Measurements from ENCODE around the gene JPH3.

JPH3 gene

DNA sequence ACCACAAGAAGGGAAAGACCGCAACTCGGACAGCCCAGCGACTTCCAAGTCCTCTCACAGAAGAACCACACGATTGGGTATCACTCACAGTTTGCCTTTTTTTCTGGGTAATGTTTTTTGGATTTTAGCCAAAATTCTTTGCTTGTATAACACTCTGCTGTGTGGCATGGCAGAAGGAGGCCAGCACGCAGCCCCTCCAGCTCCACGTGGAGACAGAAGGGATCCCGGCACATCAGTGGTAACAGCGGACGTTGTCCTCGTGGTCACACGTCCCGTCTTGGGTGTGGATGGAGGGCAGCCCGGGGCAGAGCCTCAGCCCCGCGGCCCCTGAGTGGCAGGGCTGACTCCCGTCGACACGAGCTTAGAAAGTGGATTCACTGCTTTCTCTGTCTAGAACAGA, 94.4 kb downstream of the JPH3 start:
- H3K4me1 ChIP-seq (ENCODE audit: control insufficient read depth in 5 of 5, insufficient read depth in 5 of 5, low read length in 5 of 5): no peaks in the 10 kb centered on the region
- no peak overlapping the region for H3K27ac ChIP-seq (ENCODE audit: low read depth, low read length)
- no peaks in the 10 kb centered on the region for H3K9me3 ChIP-seq (ENCODE audit: control insufficient read depth in 5 of 5, low read length in 5 of 5)
- no peak overlapping the region for H3K4me3 ChIP-seq (ENCODE audit: low read depth in 1 of 5, low read length in 5 of 5)
- H3K27me3 ChIP-seq (ENCODE audit: control insufficient read depth in 5 of 5, insufficient read depth in 4 of 5, low read length in 5 of 5): peaks cover 0 to 3% (median 2%) of the 10 kb centered on the region in 5 donors
- no peak overlapping the region for H3K9ac ChIP-seq (ENCODE audit: low read length in 5 of 5)
- H3K36me3 ChIP-seq (ENCODE audit: control insufficient read depth in 5 of 5, insufficient read depth in 5 of 5, low read length in 5 of 5): peaks cover 0 to 49% (median 27%) of the 10 kb centered on the region in 5 donors

DNA sequence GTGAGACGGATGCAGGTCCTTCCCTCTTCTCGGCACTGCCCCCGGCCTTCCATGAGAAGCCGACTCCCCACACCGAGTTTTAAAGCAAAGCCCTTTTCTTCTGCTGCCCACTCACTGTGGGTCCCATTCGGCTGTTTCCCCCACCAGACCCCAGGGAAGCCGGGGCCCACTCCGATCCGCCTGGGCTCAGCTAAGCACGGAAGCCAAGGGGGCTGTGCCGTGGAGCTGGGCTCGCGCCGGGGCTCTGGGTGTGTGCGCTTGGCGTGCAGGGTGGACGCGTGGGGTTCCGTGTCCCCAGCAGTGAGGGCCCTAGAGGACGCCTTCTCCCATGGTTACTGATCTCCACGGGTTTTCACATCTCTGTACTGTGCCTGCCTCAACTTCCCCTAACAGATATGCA, 94.9 kb downstream of the JPH3 start:
- Histone ChIP-seq H3K36me3 (ENCODE audit: control insufficient read depth in 5 of 5, insufficient read depth in 5 of 5, low read length in 5 of 5) (peaks cover 0 to 52% (median 31%) of the 10 kb centered on the region in 5 donors), H3K9ac (ENCODE audit: low read length in 5 of 5) (no peak overlapping the region), H3K4me3 (ENCODE audit: low read depth in 1 of 5, low read length in 5 of 5) (no peak overlapping the region), H3K27me3 (ENCODE audit: control insufficient read depth in 5 of 5, insufficient read depth in 4 of 5, low read length in 5 of 5) (peaks cover 0 to 3% (median 0%) of the 10 kb centered on the region in 5 donors), H3K27ac (ENCODE audit: low read depth, low read length) (no peak overlapping the region), H3K9me3 (ENCODE audit: control insufficient read depth in 5 of 5, low read length in 5 of 5) (no peaks in the 10 kb centered on the region), H3K4me1 (ENCODE audit: control insufficient read depth in 5 of 5, insufficient read depth in 5 of 5, low read length in 5 of 5) (no peaks in the 10 kb centered on the region)

DNA sequence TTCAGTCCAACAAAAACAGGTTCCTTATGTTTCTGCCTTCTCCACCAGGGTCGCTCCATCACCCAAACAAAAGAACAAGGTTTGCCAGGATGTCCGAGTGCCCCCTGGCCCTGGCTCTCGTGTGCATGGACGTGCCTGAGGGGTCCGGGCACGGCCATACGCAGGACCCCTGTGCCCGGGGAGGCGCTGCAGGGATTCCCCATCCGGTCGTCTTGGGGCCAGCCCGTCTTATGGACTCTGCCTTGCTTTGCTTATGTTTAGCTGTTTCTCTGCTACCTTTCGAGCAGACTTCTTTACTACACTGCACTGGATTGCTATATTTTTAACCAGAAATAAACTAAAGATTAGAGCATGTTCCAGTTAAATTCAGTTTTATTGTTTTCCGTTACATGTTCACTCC, 95.5 kb downstream of the JPH3 start:
- no peaks in the 10 kb centered on the region for H3K27me3 ChIP-seq (ENCODE audit: control insufficient read depth in 5 of 5, insufficient read depth in 4 of 5, low read length in 5 of 5)
- peaks cover 0 to 4% (median 0%) of the 10 kb centered on the region in 5 donors for H3K4me1 ChIP-seq (ENCODE audit: control insufficient read depth in 5 of 5, insufficient read depth in 5 of 5, low read length in 5 of 5)
- H3K36me3 ChIP-seq (ENCODE audit: control insufficient read depth in 5 of 5, insufficient read depth in 5 of 5, low read length in 5 of 5): peaks cover 0 to 55% (median 31%) of the 10 kb centered on the region in 5 donors
- H3K27ac ChIP-seq (ENCODE audit: low read depth, low read length): no peak overlapping the region
- no peaks in the 10 kb centered on the region for H3K9me3 ChIP-seq (ENCODE audit: control insufficient read depth in 5 of 5, low read length in 5 of 5)
- no peak overlapping the region for H3K4me3 ChIP-seq (ENCODE audit: low read depth in 1 of 5, low read length in 5 of 5)
- no peak overlapping the region for H3K9ac ChIP-seq (ENCODE audit: low read length in 5 of 5)

DNA sequence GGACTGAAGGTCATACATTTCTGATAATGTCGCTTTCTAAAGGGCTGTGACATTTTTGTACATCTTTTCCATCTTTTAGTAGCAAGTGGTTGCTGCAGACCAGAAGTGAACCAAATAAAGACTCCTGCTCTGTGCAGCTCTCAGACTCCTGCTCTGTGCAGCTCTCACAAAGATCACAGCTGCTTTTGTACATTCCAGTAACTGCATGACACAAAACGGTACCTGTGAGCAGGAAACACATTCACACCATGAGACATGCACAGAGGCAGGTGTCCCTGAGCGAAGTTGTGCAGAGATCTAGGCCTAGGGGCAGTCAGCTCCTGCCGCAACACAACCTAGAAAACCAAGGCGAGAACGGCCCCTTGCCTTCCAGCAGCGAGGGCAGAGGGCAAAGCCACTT, 95.9 kb downstream of the JPH3 start:
- Histone ChIP-seq H3K9me3 (ENCODE audit: control insufficient read depth in 5 of 5, low read length in 5 of 5) (no peaks in the 10 kb centered on the region), H3K36me3 (ENCODE audit: control insufficient read depth in 5 of 5, insufficient read depth in 5 of 5, low read length in 5 of 5) (peaks cover 0 to 60% (median 35%) of the 10 kb centered on the region in 5 donors), H3K27me3 (ENCODE audit: control insufficient read depth in 5 of 5, insufficient read depth in 4 of 5, low read length in 5 of 5) (no peaks in the 10 kb centered on the region), H3K9ac (ENCODE audit: low read length in 5 of 5) (no peak overlapping the region), H3K4me1 (ENCODE audit: control insufficient read depth in 5 of 5, insufficient read depth in 5 of 5, low read length in 5 of 5) (peaks cover 0 to 4% (median 0%) of the 10 kb centered on the region in 5 donors), H3K27ac (ENCODE audit: low read depth, low read length) (no peak overlapping the region), H3K4me3 (ENCODE audit: low read depth in 1 of 5, low read length in 5 of 5) (no peak overlapping the region)

DNA sequence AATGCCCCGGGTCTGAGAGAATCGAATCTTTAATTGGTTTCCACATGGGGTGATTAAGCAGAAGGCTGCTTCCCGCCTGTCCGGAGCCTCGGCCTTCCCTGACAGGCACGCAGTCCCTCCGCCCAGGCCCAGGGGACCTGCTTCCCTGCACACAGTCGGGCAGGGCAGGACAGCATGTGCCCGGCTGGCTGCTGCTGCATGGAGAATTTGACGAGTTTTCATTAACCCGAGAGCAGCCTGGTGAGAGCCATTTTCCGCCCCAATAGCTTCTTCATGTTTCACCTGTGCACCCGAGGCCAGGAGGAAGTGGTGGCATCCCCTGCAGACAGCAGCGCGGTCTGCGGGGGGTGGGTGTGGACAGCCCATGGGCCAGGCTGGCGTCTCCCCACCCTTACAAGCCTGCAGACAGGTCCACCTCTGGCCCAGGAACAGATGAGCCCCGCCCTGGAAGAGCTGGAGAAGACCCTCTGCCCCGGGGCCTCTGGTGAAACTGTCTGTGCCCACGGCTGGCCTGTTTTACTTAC, 96.4 kb downstream of the JPH3 start:
- H3K4me3 ChIP-seq (ENCODE audit: low read depth in 1 of 5, low read length in 5 of 5): no peak overlapping the region
- H3K27ac ChIP-seq (ENCODE audit: low read depth, low read length): no peak overlapping the region
- H3K4me1 ChIP-seq (ENCODE audit: control insufficient read depth in 5 of 5, insufficient read depth in 5 of 5, low read length in 5 of 5): peaks cover 0 to 4% (median 0%) of the 10 kb centered on the region in 5 donors
- H3K9ac ChIP-seq (ENCODE audit: low read length in 5 of 5): no peak overlapping the region
- peaks cover 0 to 63% (median 40%) of the 10 kb centered on the region in 5 donors for H3K36me3 ChIP-seq (ENCODE audit: control insufficient read depth in 5 of 5, insufficient read depth in 5 of 5, low read length in 5 of 5)
- H3K27me3 ChIP-seq (ENCODE audit: control insufficient read depth in 5 of 5, insufficient read depth in 4 of 5, low read length in 5 of 5): no peaks in the 10 kb centered on the region
- no peaks in the 10 kb centered on the region for H3K9me3 ChIP-seq (ENCODE audit: control insufficient read depth in 5 of 5, low read length in 5 of 5)

DNA sequence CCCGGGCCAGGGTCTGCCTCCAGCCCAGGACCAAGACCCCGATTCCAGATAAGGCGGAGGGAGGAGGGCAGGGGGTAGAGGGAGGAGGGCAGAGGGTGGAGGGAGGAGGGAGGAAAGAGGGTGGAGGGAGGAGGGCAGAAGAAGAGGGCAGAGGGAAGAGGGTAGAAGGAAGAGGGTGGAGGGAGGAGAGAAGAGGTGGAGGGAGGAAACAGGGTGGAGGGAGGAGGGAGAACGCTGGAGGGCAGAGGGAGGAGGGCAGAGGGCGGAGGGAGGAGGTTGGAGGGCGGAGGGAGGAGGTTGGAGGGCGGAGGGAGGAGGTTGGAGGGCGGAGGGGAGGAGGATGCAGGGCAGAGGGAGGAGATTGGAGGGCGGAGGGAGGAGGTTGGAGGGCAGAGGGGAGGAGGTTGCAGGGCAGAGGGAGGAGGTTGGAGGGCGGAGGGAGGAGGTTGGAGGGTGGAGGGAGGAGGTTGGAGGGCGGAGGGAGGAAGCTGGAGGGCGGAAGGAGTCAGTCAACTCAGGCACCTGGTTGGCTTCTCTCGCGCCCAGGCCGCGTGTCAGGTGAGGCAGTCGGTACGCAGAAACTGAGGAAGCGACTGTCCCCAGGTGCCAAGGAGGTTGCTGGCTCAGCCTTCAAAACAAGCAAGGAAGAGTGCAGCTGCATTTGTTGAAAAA, 98.2 kb downstream of the JPH3 start:
- Histone ChIP-seq H3K27me3 (ENCODE audit: control insufficient read depth in 5 of 5, insufficient read depth in 4 of 5, low read length in 5 of 5) (no peaks in the 10 kb centered on the region), H3K4me1 (ENCODE audit: control insufficient read depth in 5 of 5, insufficient read depth in 5 of 5, low read length in 5 of 5) (peaks cover 0 to 4% (median 0%) of the 10 kb centered on the region in 5 donors), H3K4me3 (ENCODE audit: low read depth in 1 of 5, low read length in 5 of 5) (no peak overlapping the region), H3K9me3 (ENCODE audit: control insufficient read depth in 5 of 5, low read length in 5 of 5) (no peaks in the 10 kb centered on the region), H3K9ac (ENCODE audit: low read length in 5 of 5) (no peak overlapping the region), H3K27ac (ENCODE audit: low read depth, low read length) (no peak overlapping the region), H3K36me3 (ENCODE audit: control insufficient read depth in 5 of 5, insufficient read depth in 5 of 5, low read length in 5 of 5) (peaks cover 0 to 67% (median 43%) of the 10 kb centered on the region in 5 donors)

DNA sequence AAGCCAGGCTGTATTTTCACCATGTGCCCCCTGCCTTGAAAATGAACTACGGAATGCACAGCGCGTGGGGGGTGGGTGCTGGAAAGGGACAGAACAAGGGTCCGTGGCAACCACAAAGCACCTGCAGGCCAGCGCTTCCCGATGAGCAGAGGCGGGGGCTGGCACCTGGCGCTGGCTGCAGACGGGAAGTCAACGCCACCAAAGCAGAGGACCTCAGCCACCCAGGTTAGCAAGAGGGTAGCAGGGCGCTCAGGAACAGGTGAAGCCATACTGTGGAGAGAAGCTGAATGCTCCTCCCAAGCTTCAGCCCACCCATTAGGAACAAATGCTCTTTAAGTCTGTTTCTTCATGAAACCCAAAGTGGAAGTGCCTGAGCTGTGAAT, 98.8 kb downstream of the JPH3 start:
- peaks cover 0 to 62% (median 38%) of the 10 kb centered on the region in 5 donors for H3K36me3 ChIP-seq (ENCODE audit: control insufficient read depth in 5 of 5, insufficient read depth in 5 of 5, low read length in 5 of 5)
- no peak overlapping the region for H3K4me3 ChIP-seq (ENCODE audit: low read depth in 1 of 5, low read length in 5 of 5)
- H3K27ac ChIP-seq (ENCODE audit: low read depth, low read length): no peak overlapping the region
- H3K27me3 ChIP-seq (ENCODE audit: control insufficient read depth in 5 of 5, insufficient read depth in 4 of 5, low read length in 5 of 5): no peaks in the 10 kb centered on the region
- no peak overlapping the region for H3K9ac ChIP-seq (ENCODE audit: low read length in 5 of 5)
- H3K9me3 ChIP-seq (ENCODE audit: control insufficient read depth in 5 of 5, low read length in 5 of 5): no peaks in the 10 kb centered on the region
- peaks cover 0 to 4% (median 0%) of the 10 kb centered on the region in 5 donors for H3K4me1 ChIP-seq (ENCODE audit: control insufficient read depth in 5 of 5, insufficient read depth in 5 of 5, low read length in 5 of 5)

DNA sequence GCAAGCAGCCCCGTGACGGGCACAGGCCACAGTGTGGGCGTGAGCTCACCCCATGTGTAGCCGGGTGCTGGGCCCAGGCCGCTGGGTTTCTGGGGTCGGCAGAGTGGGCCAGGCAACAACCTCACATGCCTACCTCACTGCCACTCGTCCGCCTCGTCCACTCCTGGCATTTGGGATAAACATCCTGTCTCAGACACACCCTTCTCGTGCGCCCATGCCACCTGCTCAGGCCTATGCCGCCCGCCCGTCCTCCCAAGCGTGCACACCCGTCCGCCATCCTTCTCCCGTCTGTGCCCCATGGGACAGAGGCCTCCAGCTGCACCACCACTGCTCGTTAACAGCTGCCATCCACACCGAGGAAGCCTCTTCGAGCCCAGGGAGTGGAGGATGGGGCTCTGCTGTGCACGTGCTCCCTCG, 99.2 kb downstream of the JPH3 start:
- H3K9ac ChIP-seq (ENCODE audit: low read length in 5 of 5): no peak overlapping the region
- no peak overlapping the region for H3K4me3 ChIP-seq (ENCODE audit: low read depth in 1 of 5, low read length in 5 of 5)
- no peaks in the 10 kb centered on the region for H3K27me3 ChIP-seq (ENCODE audit: control insufficient read depth in 5 of 5, insufficient read depth in 4 of 5, low read length in 5 of 5)
- H3K4me1 ChIP-seq (ENCODE audit: control insufficient read depth in 5 of 5, insufficient read depth in 5 of 5, low read length in 5 of 5): peaks cover 0 to 4% (median 0%) of the 10 kb centered on the region in 5 donors
- H3K27ac ChIP-seq (ENCODE audit: low read depth, low read length): no peak overlapping the region
- H3K9me3 ChIP-seq (ENCODE audit: control insufficient read depth in 5 of 5, low read length in 5 of 5): no peaks in the 10 kb centered on the region
- H3K36me3 ChIP-seq (ENCODE audit: control insufficient read depth in 5 of 5, insufficient read depth in 5 of 5, low read length in 5 of 5): peaks cover 0 to 58% (median 34%) of the 10 kb centered on the region in 5 donors

DNA sequence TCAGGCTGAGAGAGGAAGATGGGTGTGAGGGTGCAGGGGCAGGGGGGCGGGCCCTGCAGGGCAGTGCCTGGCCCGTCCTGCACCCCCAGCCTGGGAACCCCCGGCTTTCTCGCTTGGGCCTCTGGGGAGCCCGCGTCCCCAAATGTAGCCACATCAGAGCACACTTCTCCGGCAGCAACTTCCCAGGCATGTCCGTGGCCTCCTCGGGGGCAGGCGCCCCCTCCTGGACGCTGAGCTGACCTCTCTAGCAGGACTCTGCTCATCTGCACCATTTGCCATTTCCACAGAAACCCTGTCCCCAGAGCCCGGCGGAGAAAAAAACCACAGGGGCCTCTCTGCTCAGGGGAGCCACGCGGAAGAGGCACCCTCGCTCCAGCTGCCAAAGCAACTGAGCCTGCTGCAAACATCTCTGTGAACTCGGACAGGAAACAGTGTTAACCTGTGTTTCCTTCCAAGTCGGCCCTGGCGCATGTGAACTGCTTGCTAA, 100.1 kb downstream of the JPH3 start:
- no peaks in the 10 kb centered on the region for H3K27me3 ChIP-seq (ENCODE audit: control insufficient read depth in 5 of 5, insufficient read depth in 4 of 5, low read length in 5 of 5)
- H3K4me1 ChIP-seq (ENCODE audit: control insufficient read depth in 5 of 5, insufficient read depth in 5 of 5, low read length in 5 of 5): peaks cover 0 to 4% (median 0%) of the 10 kb centered on the region in 5 donors
- no peak overlapping the region for H3K4me3 ChIP-seq (ENCODE audit: low read depth in 1 of 5, low read length in 5 of 5)
- H3K9me3 ChIP-seq (ENCODE audit: control insufficient read depth in 5 of 5, low read length in 5 of 5): no peaks in the 10 kb centered on the region
- no peak overlapping the region for H3K9ac ChIP-seq (ENCODE audit: low read length in 5 of 5)
- H3K36me3 ChIP-seq (ENCODE audit: control insufficient read depth in 5 of 5, insufficient read depth in 5 of 5, low read length in 5 of 5): peaks cover 0 to 65% (median 34%) of the 10 kb centered on the region in 5 donors
- H3K27ac ChIP-seq (ENCODE audit: low read depth, low read length): no peak overlapping the region

DNA sequence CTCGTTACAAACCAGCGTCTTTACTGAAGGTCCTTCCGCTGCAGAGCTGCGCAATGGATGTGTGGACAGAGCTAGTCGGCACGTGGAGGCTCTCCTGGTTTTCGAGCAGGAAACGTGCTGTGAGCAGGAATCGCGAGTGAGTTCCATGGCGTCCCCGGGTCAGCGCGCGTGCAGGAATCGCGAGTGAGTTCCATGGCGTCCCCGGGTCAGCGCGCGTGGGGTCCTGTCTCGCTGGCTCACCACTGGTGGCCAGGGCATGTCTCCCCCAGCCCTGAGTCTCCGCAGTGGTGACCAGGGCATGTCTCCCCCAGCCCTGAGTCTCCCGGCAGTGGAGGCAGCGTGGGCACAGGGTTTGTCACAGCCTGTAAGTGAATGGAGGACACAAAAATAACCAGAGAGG, 100.8 kb downstream of the JPH3 start:
- Histone ChIP-seq H3K4me1 (ENCODE audit: control insufficient read depth in 5 of 5, insufficient read depth in 5 of 5, low read length in 5 of 5) (peaks cover 0 to 4% (median 0%) of the 10 kb centered on the region in 5 donors), H3K9me3 (ENCODE audit: control insufficient read depth in 5 of 5, low read length in 5 of 5) (no peaks in the 10 kb centered on the region), H3K36me3 (ENCODE audit: control insufficient read depth in 5 of 5, insufficient read depth in 5 of 5, low read length in 5 of 5) (peaks cover 0 to 70% (median 41%) of the 10 kb centered on the region in 5 donors)

More for the DNA sequence above, 100.8 kb downstream of the JPH3 start:
- Histone ChIP-seq H3K27me3 (ENCODE audit: control insufficient read depth in 5 of 5, insufficient read depth in 4 of 5, low read length in 5 of 5) (no peaks in the 10 kb centered on the region), H3K9ac (ENCODE audit: low read length in 5 of 5) (no peak overlapping the region), H3K27ac (ENCODE audit: low read depth, low read length) (no peak overlapping the region), H3K4me3 (ENCODE audit: low read depth in 1 of 5, low read length in 5 of 5) (no peak overlapping the region)
